Keratinocyte (primary cell): ENCODE measurements around the gene CDS2. TPM values are rescaled to one million over a fixed set of nuclear protein-coding genes. Genes with fewer than 3 reads are reported as not detected.

ENCODE experiments used
- DNase-seq: peaks from one replicate; pipeline ENCODE4 v3.0.0-alpha.2; 2011; ENCODE audit warnings: low read depth, missing footprints, low spot score
- FAIRE-seq: peaks from 2 replicates; lab custom pipeline; 2011; peaks lifted over from hg19 to GRCh38; lab: Jason Lieb, UNC
- H2AFZ ChIP-seq: 2 replicates; pipeline ENCODE4 v1.6.0; 2012; ENCODE audit warnings: low read length, control low read depth, inconsistent platforms; ENCODE audit not compliant: control insufficient read depth
- H3K27ac ChIP-seq: 2 replicates; pipeline ENCODE4 v1.5.1; 2011; ENCODE audit warnings: low read length; ENCODE audit not compliant: control insufficient read depth, insufficient read depth
- H3K27me3 ChIP-seq: 3 replicates; pipeline ENCODE4 v1.6.0; 2011; ENCODE audit warnings: low read length; ENCODE audit not compliant: control insufficient read depth, insufficient read depth; ENCODE audit errors: extremely low read depth
- H3K36me3 ChIP-seq, 2 experiments: 2 replicates in 1 of 2; 3 replicates in 1 of 2; pipeline ENCODE4 v1.5.1; 2011; ENCODE audit warnings: low read length in 2 of 2, mild to moderate bottlenecking in 1 of 2; ENCODE audit not compliant: control insufficient read depth in 2 of 2, insufficient read depth in 2 of 2; ENCODE audit errors: extremely low read depth in 1 of 2
- H3K4me1 ChIP-seq: 3 replicates; pipeline ENCODE4 v1.5.1; 2011; ENCODE audit warnings: low read length; ENCODE audit not compliant: control insufficient read depth, insufficient read depth; ENCODE audit errors: extremely low read depth
- H3K4me2 ChIP-seq: 3 replicates; pipeline ENCODE4 v1.6.0; 2011; ENCODE audit warnings: low read depth, low read length; ENCODE audit not compliant: control insufficient read depth, insufficient read depth; ENCODE audit errors: extremely low read depth
- H3K4me3 ChIP-seq, 3 experiments: fragments of 200-600 bp in 1 of 3; sonication (generic) in 1 of 3; 2 replicates in 2 of 3; 3 replicates in 1 of 3; pipeline ENCODE4 v1.5.1; 2011 to 2016; ENCODE audit warnings: low read length in 3 of 3, mild to moderate bottlenecking in 3 of 3, control low read depth in 2 of 3, inconsistent platforms in 1 of 3, low read depth in 1 of 3, mixed read lengths in 1 of 3, mixed run types in 1 of 3, moderate library complexity in 1 of 3; ENCODE audit not compliant: control insufficient read depth in 2 of 3, insufficient read depth in 2 of 3; ENCODE audit errors: extremely low read depth in 1 of 3
- H3K79me2 ChIP-seq: 2 replicates; pipeline ENCODE4 v1.6.0; 2012; ENCODE audit warnings: low read length; ENCODE audit not compliant: control insufficient read depth, insufficient read depth
- H3K9ac ChIP-seq: 3 replicates; pipeline ENCODE4 v1.6.0; 2011; ENCODE audit warnings: low read length; ENCODE audit not compliant: control insufficient read depth, insufficient read depth; ENCODE audit errors: extremely low read depth
- H3K9me1 ChIP-seq: 3 replicates; pipeline ENCODE4 v1.6.0; 2011; ENCODE audit warnings: low read length; ENCODE audit not compliant: control insufficient read depth, insufficient read depth; ENCODE audit errors: extremely low read depth
- H3K9me3 ChIP-seq: 2 replicates; pipeline ENCODE4 v1.5.1; 2012; ENCODE audit warnings: low read depth, low read length; ENCODE audit not compliant: control insufficient read depth
- H4K20me1 ChIP-seq: 3 replicates; pipeline ENCODE4 v1.6.0; 2011; ENCODE audit warnings: low read length; ENCODE audit not compliant: control insufficient read depth, insufficient read depth; ENCODE audit errors: extremely low read depth
- EZH2 ChIP-seq: IDR thresholded peaks from one replicate; pipeline ENCODE4 v1.6.1; 2012; ENCODE audit warnings: inconsistent platforms, mild to moderate bottlenecking, low read length, moderate library complexity
- dilution Hi-C: fragments of 300-500 bp; cut with MboI; formaldehyde crosslinking; loops from one replicate; pipeline ENCODE4 v1.7.0; 2020; ENCODE audit warnings: low sequenced_read_pairs; ENCODE audit not compliant: extremely low pct_ligation_motif_present
- polyA plus RNA-seq, 5 experiments: library from polyadenylated mRNA; depleted of rRNA in 3 of 5; stranded (reverse) in 3 of 5; stranded (forward) in 1 of 5; unstranded in 1 of 5; fragments of >200 nt; gene quantifications; 1 replicate in 1 of 5; 2 replicates in 3 of 5; 3 replicates in 1 of 5; pipeline versions ENCODE4 v1.2.1 to v1.2.3, GENCODE V29; 2011 to 2012; ENCODE audit warnings: missing spikeins in 2 of 5, low read depth in 1 of 5, low replicate concordance in 1 of 5
- TF ChIP-seq, protein P1 (sequence below), 3 experiments: IDR thresholded peaks in 1 of 3; conservative IDR thresholded peaks in 1 of 3; optimal IDR thresholded peaks in 1 of 3; 2 replicates in 2 of 3; 3 replicates in 1 of 3; pipeline versions ENCODE3 to v1.5.1; 2011; ENCODE audit warnings: low read length in 3 of 3, mild to moderate bottlenecking in 3 of 3, moderate library complexity in 2 of 3, control low read depth in 1 of 3, inconsistent platforms in 1 of 3; ENCODE audit not compliant: insufficient read depth in 2 of 3; ENCODE audit errors: extremely low read depth in 1 of 3

Gene CDS2
- polyA plus RNA-seq, 1 donor (not counting 4 experiments of a cell fraction or from before 2014, with no cell fraction given), result 67.1 TPM

DNA sequence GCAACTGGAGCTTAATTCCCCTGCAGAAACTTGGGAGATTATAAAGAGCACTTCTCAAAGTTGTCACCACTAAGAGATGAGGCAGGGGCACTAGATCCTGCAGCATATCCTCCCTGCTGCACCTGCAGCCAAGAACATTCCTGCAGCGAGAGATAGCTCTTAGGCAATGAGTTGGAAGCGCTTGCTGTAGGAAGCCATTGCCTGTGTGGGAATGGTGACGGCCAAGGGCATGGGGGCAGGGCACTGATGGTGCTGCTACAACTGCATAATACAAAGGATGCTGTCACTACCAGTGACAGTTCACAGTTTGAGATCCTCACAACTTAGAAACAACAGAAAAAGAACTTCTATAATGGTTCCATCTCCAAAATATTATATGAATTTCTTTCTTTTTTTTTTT lies 89.9 kb downstream of the CDS2 start:
- Histone ChIP-seq H3K4me1 (peaks cover 11% of the 10 kb centered on the region), H3K4me2 (no peak overlapping the region), H3K9me1 (no peaks in the 10 kb centered on the region), H3K9ac (no peak overlapping the region), H3K27ac (no peak overlapping the region), H3K79me2 (no peaks in the 10 kb centered on the region), H3K27me3 (no peaks in the 10 kb centered on the region), H3K4me3 (no peak overlapping the region), H2AFZ (no peak overlapping the region), H3K36me3 (no peaks in the 10 kb centered on the region), H3K9me3 (no peaks in the 10 kb centered on the region), H4K20me1 (peaks cover 2% of the 10 kb centered on the region)
- FAIRE-seq (no peak), DNase-seq (no peak)
- dilution Hi-C loops, result no loop called here
- TF ChIP-seq, protein P1, sequence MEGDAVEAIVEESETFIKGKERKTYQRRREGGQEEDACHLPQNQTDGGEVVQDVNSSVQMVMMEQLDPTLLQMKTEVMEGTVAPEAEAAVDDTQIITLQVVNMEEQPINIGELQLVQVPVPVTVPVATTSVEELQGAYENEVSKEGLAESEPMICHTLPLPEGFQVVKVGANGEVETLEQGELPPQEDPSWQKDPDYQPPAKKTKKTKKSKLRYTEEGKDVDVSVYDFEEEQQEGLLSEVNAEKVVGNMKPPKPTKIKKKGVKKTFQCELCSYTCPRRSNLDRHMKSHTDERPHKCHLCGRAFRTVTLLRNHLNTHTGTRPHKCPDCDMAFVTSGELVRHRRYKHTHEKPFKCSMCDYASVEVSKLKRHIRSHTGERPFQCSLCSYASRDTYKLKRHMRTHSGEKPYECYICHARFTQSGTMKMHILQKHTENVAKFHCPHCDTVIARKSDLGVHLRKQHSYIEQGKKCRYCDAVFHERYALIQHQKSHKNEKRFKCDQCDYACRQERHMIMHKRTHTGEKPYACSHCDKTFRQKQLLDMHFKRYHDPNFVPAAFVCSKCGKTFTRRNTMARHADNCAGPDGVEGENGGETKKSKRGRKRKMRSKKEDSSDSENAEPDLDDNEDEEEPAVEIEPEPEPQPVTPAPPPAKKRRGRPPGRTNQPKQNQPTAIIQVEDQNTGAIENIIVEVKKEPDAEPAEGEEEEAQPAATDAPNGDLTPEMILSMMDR (optimal IDR thresholded peaks at IDR 0.05 in 1 of 3, IDR thresholded peaks at IDR 0.05 in 1 of 3, conservative IDR thresholded peaks at IDR 0.05 in 1 of 3; ENCODE audit: extremely low read depth in 1 of 3, insufficient read depth in 2 of 3, low read length in 3 of 3), result no peak
- no peak for TF ChIP-seq EZH2

DNA sequence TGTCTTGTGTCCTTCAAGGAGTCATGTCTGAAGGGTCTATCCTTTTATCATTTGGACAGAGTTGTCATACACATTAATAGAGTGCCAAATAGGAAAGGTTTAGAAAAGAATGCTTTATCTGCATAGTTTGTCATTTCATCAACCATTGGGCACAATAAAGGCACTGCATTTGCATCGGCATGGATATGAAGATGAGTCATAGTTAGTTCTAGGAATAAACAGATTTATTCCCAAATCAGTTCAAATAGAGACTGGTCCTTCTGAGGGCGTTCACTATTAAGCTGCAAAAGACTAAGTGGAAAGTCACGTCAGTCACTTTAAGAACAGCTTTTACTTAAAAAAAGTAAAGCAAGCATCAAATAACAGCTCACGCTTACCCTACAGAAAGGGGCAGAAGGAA lies 90.8 kb downstream of the CDS2 start:
- Histone ChIP-seq H3K4me3 (no peak overlapping the region), H3K9me1 (no peaks in the 10 kb centered on the region), H3K4me1 (peaks cover 11% of the 10 kb centered on the region), H3K4me2 (no peak overlapping the region), H4K20me1 (no peaks in the 10 kb centered on the region), H3K9ac (no peak overlapping the region), H3K27ac (no peak overlapping the region), H3K9me3 (no peaks in the 10 kb centered on the region), H3K36me3 (no peaks in the 10 kb centered on the region), H2AFZ (no peak overlapping the region), H3K79me2 (no peaks in the 10 kb centered on the region), H3K27me3 (no peaks in the 10 kb centered on the region)
- TF ChIP-seq EZH2, result no peak
- TF ChIP-seq, protein P1 (optimal IDR thresholded peaks at IDR 0.05 in 1 of 3, IDR thresholded peaks at IDR 0.05 in 1 of 3, conservative IDR thresholded peaks at IDR 0.05 in 1 of 3; ENCODE audit: extremely low read depth in 1 of 3, insufficient read depth in 2 of 3, low read length in 3 of 3), result no peak
- FAIRE-seq, result no peak
- no peak for DNase-seq
- dilution Hi-C loops, result no loop called here
